GM19452 (cell line): ENCODE data around the gene PHOSPHO2.

Experiments used
- ATAC-seq: cut with Tn5 transposase; IDR thresholded peaks from one replicate; pipeline ENCODE4 v1.9.1; 2021; ENCODE audit not compliant: unreplicated experiment

The PHOSPHO2 gene

GRCh38 chr2:169694113-169694893 is at the start of gene PHOSPHO2, which contains the start of gene CFAP210:
TSS of gene PHOSPHO2 (plus strand) at chr2:169694469. CDS start at chr2:169700972, 6,503 bp downstream.
TSS of gene CFAP210 (minus strand) at chr2:169694405. CDS start at chr2:169694327, 78 bp downstream.
- peak; percentile 100 for ATAC-seq

GRCh38 chr2:169647496-169647895 is 46.8 kb upstream of the PHOSPHO2 start:
- ATAC-seq: no peak

- no peak for ATAC-seq
Observed at GRCh38 chr2:169649278-169649677, 45.0 kb upstream of the PHOSPHO2 start.

GRCh38 chr2:169653636-169654035 is 40.6 kb upstream of the PHOSPHO2 start:
- no peak for ATAC-seq

- no peak for ATAC-seq
Observed at GRCh38 chr2:169656164-169656563, 38.1 kb upstream of the PHOSPHO2 start.

- ATAC-seq: no peak
Observed at GRCh38 chr2:169658877-169659276, 35.4 kb upstream of the PHOSPHO2 start.

- no peak for ATAC-seq
Observed at GRCh38 chr2:169659320-169659719, 34.9 kb upstream of the PHOSPHO2 start.

GRCh38 chr2:169661265-169661664 is 33.0 kb upstream of the PHOSPHO2 start:
- no peak for ATAC-seq

GRCh38 chr2:169662744-169663143 is 31.5 kb upstream of the PHOSPHO2 start:
- no peak for ATAC-seq

GRCh38 chr2:169663247-169663646 is 31.0 kb upstream of the PHOSPHO2 start:
- no peak for ATAC-seq

GRCh38 chr2:169664600-169664977 is 29.7 kb upstream of the PHOSPHO2 start:
- ATAC-seq: no peak

GRCh38 chr2:169664978-169665930 is 29.0 kb upstream of the PHOSPHO2 start:
- no peak for ATAC-seq

GRCh38 chr2:169667583-169667982 is 26.7 kb upstream of the PHOSPHO2 start:
- ATAC-seq: no peak

GRCh38 chr2:169670215-169670651 is 24.0 kb upstream of the PHOSPHO2 start:
- ATAC-seq: no peak

GRCh38 chr2:169670937-169671336 is 23.3 kb upstream of the PHOSPHO2 start:
- ATAC-seq: no peak

- ATAC-seq: no peak
Observed at GRCh38 chr2:169672406-169672805, 21.9 kb upstream of the PHOSPHO2 start.

GRCh38 chr2:169673106-169673505 is 21.2 kb upstream of the PHOSPHO2 start:
- ATAC-seq: no peak

- no peak for ATAC-seq
Observed at GRCh38 chr2:169673921-169674320, 20.3 kb upstream of the PHOSPHO2 start.

- ATAC-seq: no peak
Observed at GRCh38 chr2:169676357-169676756, 17.9 kb upstream of the PHOSPHO2 start.

- ATAC-seq: no peak
Observed at GRCh38 chr2:169676850-169677249, 17.4 kb upstream of the PHOSPHO2 start.

- ATAC-seq: no peak
Observed at GRCh38 chr2:169683054-169683424, 11.2 kb upstream of the PHOSPHO2 start.
